Measurements from ENCODE around the gene RGL2.
A peak's percentile ranks its signal among the peaks of the same experiment; 100 is the strongest.
"Not testable (repeated sequence)": the region's sequence is repeated elsewhere in the genome, so short reads cannot be mapped to it uniquely, and the experiment has no call there.

Gene RGL2

GRCh38 chr6:33289784-33290315 is 8.9 kb downstream of the RGL2 start:
- DNase-seq, result no peak

GRCh38 chr6:33288921-33289783 is 9.6 kb downstream of the RGL2 start, which contains the start of the genes PFDN6 and WDR46:
PFDN6 (plus strand) TSS chr6:33289601; CDS start chr6:33289857, 256 bp downstream.
WDR46 (minus strand) TSS chr6:33289239; CDS start chr6:33289170, 69 bp downstream.
- DNase-seq, result peak; percentile 83

DNA sequence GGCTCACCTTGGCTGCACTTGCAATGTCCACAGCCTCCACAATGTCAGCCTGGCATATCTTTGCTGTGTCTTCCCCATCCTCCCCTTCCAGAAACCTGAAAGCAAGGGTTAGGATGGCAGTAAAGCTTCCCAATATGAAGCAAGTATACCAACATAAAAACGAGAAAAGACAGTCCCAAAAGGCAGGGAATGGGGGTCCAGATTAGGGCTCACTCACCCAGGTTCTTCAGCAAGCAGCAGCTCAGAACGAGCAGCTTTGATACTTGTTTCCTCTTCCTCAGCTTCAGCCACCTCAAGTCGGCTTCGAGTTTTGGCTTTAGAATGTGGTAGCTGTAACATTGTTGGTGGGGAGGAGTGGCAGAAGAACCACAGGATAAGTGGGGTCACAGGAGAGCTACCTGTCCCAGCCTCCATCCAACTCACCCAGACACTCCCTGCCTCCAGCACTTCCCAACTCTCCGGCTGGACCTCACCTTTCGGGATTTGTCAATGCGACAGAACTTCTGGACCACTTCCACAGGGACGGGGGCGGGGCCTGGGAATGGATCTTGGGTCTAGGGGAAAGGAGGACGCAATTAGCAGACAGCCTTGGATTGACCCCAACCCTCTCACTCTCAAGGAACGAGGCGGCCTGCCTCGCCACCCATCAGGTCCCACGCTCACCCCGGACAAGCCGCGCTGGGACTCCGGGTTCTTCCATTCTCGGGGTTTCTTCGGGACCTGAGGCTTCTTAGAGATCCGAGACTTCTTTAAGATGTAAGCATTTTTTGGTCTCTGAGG is 10.4 kb downstream of the RGL2 start:
- no peak for DNase-seq

DNA sequence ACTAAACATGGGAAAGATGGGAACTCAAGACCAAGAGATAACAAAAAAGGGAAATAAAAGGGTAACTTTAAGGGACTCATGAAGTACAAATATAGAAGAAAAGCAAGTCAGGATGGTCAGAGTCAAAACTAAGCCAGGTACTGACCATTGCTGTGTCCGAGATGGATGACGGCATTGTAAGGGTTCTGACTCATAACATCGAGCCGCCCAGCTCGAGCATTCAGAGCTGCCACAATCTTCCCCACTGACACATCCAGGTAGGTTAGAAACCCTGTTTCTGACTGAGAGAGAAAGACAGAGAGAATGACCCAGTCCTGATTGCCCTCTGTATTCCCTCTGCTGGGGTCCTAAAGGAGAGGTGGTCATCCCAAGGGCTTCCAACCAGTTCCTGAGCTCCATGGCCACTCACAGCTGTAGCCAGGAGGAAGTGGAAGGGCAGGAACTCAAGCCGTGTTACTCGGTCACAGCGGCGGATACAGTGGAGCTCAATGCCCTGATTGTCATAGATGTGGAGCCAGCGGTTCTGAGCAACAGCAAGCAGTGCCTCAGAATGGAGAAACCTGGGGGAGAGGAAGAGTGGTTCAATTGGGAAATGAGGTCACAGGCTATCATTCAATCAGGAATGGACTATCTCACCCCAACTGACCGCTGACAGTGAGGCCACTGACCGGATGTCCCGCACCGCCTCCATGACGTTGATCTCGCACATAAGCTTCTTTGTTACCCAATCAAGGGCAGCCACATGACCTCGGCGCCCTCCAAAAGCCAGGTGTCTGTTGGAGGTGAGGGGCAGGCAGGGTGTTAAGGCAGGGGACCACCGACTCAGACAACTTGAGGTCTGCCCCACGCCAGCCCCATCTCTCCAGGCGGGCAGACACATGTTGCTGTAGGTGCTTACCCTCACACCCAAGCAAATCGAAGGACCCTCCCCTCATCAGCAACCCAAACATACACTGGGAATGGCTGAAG is 11.5 kb downstream of the RGL2 start:
- DNase-seq, result no peak

GRCh38 chr6:33285214-33285613 is 13.5 kb downstream of the RGL2 start:
- not testable (repeated sequence) for DNase-seq

DNA sequence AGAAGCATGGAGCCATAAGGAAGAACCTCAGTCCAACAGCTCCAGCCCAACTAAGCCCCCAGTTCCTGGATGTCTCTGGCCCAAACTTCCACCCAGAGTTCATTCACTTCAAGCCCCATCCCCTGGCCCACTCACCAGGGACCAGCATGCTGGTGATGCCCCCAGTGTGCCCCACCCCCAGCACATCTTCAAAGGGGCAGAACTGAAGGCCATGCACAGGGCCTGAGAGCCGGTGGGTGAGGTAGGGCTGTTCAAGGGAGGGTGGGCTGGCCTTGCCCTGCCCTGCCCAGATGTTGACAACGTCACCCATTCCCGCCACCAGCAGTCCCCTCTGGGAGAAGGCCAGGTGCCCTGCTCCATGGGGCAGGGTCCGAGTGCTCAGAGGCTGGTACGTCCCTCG is 18.2 kb downstream of the RGL2 start:
- no peak for DNase-seq

GRCh38 chr6:33279971-33280511 is 18.7 kb downstream of the RGL2 start:
- DNase-seq, result no peak

GRCh38 chr6:33279257-33279695 is 19.5 kb downstream of the RGL2 start:
- no peak for DNase-seq

GRCh38 chr6:33278810-33279209 is 19.9 kb downstream of the RGL2 start:
- no peak for DNase-seq

GRCh38 chr6:33278392-33278741 is 20.4 kb downstream of the RGL2 start:
- no peak for DNase-seq

- DNase-seq, result peak; percentile 54
Measured at GRCh38 chr6:33277663-33278391, 20.9 kb downstream of the RGL2 start.

DNA sequence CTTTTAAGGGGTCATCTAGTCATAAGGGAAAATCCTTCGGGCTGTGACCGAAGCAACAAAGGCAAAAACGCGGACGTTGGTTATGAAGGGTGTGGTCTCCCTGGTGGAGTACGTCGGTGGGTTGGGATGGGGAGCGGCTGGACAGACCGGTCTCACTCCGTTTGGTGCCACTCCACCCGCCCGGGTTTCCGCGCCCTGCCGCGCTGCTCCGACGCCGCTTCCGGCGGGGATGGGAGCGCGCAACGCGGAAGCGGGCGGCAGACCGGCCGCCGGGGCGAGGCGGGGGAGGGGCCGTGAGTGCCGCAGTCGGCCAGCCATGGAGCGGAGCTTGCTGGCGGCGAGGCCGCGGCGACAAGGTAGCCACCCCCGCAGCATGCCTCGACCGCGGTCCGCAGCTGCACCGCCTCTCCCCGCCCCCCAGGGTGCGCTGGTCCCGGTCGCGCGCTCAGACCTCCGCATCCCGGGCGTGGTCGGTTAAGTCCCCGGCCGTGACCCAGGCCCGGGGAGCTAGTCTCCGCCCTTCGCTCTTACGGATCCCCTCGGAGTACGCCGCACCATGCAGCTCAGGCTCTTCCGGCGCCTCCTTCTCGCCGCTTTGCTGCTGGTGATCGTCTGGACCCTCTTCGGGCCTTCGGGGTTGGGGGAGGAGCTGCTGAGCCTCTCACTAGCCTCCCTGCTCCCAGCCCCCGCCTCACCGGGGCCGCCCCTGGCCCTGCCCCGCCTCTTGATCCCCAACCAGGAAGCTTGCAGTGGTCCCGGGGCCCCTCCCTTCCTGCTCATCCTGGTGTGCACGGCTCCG is 21.7 kb downstream of the RGL2 start, which contains the start of gene B3GALT4:
B3GALT4 (plus strand) TSS at position 260 of the 799 bp plus-strand sequence; CDS start at position 557, 297 bp downstream.
- peak; percentile 87 for DNase-seq

GRCh38 chr6:33276581-33276863 is 22.2 kb downstream of the RGL2 start:
- no peak for DNase-seq

DNA sequence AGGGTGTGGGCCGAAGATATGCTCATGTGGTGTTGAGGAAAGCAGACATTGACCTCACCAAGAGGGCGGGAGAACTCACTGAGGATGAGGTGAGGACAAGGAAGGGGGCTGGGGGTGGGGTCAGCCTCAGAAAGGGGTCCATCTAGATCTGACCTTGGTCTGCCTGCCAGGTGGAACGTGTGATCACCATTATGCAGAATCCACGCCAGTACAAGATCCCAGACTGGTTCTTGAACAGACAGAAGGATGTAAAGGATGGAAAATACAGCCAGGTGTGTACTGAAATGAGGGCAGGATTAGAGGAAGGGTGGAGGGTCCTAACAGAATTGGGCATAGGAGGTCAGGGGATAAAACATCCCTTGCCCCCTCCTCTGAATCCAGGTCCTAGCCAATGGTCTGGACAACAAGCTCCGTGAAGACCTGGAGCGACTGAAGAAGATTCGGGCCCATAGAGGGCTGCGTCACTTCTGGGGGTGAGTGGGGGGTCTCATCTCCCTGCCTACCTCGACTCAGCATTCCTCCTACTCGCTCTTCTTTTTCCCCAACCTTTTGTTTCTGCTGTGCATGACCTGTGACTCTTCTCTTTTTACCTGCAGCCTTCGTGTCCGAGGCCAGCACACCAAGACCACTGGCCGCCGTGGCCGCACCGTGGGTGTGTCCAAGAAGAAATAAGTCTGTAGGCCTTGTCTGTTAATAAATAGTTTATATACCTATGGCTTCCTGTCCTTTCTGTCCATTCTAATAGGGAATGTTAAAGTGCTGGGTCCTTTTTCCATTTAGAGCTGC is 22.8 kb downstream of the RGL2 start:
- DNase-seq, result not testable (repeated sequence)

GRCh38 chr6:33273924-33274902 is 24.5 kb downstream of the RGL2 start:
- no peak for DNase-seq

DNA sequence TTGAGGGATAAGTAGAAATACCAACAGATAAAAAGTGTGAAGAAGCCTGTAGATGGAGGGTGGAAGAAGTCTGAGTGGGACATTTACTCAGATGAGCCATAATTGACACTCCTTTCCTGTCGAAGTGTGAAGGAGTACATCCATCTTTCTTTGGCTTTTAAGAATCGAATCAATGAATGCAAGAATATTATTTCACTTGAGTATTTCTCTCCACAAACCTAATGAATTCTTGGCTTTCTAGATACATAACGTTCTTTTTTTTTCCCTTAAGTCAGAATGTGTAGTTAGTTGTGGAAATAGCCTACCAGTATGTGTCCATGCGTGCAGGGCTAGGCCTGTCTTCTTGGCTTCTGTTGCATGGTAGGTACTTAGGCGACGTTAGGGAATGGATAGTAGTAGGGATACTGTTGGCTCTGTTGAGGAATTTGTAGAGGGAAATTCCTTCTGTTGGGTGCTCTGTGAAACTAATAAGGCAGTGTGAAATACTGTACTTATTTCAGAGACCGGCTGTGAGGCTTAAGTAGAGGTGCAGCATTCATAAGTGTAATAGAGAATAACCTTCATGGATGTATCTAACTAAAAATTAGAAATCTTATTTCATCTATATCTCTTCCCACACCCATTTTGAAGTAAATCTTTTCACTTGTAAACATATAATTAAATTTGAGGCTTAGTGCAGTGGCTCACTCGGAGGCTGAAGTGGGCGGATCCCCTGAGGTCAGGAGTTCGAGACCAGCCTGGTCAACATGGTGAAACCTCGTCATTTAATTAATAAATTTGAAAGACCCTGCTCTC is 25.4 kb downstream of the RGL2 start:
- no peak for DNase-seq

DNA sequence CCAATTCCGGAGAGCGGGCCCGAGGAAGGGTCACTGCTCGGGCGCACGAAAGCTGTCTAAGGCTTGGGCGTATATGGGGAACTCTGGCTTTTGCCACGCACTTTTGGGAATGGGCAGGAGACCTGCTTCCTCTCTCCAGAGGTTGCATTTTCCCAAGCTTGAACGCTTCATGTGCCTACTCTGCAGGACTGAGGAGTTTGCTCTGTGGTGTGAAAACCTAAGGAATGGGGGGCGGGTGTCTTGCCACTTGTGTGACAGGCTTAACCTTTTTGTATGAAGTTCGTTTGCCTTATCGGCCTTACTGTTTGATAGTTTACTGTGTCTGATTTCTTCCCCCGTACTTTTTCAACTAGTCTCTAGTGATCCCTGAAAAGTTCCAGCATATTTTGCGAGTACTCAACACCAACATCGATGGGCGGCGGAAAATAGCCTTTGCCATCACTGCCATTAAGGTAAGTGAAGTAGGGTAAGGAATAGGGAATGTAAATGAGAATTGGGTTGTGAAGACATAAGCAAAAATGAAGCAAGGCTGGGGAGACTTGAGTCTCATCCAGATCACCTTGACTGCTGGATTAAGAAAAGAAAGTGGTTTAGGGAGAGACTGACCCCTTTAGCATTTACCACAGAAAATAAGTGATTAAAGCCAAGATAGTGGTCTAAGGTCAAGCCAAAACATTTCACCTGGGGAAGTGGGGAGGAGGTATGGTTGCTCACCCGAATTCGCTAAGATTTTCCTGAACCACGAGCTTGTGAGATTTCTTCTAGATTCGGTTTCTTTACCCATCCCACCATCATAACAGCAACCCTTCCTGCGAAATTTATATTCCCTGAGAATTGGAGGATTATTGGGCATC is 26.2 kb downstream of the RGL2 start:
- no peak for DNase-seq
